Subcutaneous adipose tissue (tissue), 4 donors: ENCODE data around the gene DHX58. TPM values are rescaled to one million over a fixed set of nuclear protein-coding genes. Genes with fewer than 3 reads are reported as not detected.

ENCODE experiments used
- total RNA-seq, 4 donors: library from RNA; depleted of rRNA; stranded (reverse); fragments of >200 nt; gene quantifications; one replicate each; pipeline ENCODE4 v1.1.0, GENCODE V29; 2016
- TF ChIP-seq, protein P1 (sequence below): fragments of 450-650 bp; IDR thresholded peaks from one replicate; pipeline ENCODE4 v1.5.1; 2016; ENCODE audit warnings: low read depth, mild to moderate bottlenecking, control low read depth, antibody characterized with exemption, moderate library complexity

DHX58 gene
- total RNA-seq, 4 donors from 2014 or later: 4.7 to 17.1 (median 13.5) TPM

DNA sequence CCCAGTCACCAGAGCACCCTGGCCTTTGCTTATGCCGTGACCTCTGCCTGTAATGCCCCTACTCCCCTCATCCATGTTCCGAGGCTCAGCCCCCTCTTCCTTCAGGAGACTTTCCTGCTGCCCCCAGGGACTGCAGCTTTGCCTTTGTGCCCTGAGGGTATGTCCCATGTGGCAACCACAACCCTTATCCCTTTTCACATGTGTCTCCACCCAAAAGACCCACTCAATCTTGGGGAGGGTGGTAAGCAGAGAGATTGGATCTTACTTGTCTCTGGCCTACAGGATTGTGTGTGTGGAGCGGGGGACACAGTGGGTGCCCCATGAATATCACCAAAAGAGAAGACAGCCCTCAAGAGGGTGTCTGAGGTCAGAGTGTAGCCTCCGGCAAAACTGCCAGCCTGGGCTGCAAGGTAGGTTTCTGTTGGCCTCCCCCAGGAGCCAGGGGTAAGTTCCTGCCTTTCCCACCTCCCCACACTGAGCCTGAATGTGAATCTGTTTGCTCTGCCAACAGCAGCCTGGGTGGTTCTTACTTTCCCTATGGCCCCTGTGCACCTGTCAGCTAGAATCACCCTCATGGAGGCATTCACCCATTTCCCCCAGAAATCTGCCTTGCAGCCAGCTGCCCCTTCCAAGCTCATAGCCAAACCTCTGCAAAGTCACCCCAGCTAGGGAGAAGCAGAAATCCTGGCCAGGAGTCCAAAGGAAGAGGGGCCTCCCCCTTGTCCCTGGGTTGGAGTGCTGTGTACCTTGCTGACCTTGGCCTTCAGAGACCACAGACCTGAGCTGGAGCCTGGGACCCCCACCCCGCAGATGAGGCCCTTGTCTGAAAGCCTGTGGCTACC is 50.6 kb downstream of the DHX58 start:
- TF ChIP-seq, protein P1, sequence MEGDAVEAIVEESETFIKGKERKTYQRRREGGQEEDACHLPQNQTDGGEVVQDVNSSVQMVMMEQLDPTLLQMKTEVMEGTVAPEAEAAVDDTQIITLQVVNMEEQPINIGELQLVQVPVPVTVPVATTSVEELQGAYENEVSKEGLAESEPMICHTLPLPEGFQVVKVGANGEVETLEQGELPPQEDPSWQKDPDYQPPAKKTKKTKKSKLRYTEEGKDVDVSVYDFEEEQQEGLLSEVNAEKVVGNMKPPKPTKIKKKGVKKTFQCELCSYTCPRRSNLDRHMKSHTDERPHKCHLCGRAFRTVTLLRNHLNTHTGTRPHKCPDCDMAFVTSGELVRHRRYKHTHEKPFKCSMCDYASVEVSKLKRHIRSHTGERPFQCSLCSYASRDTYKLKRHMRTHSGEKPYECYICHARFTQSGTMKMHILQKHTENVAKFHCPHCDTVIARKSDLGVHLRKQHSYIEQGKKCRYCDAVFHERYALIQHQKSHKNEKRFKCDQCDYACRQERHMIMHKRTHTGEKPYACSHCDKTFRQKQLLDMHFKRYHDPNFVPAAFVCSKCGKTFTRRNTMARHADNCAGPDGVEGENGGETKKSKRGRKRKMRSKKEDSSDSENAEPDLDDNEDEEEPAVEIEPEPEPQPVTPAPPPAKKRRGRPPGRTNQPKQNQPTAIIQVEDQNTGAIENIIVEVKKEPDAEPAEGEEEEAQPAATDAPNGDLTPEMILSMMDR: no peak

DNA sequence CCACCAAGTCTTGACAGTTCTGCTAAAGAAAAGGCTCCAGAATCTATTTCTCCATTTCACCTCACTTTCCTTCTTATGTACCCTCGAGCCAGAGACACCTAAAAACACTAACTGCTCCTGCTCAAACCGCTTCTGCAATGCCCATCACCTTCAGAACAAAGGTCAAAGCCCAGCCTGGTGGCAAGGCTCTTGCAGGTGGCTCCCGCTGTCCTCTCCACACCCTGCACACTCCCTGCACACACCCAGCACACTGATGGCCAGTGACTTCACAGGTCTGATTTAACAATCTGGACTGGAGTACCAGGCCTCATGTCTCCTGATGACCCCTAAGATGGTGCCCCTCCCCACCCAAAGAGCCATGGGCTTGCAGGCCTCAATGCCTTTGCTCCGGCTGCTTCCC is 52.3 kb downstream of the DHX58 start:
- TF ChIP-seq, protein P1: no peak

DNA sequence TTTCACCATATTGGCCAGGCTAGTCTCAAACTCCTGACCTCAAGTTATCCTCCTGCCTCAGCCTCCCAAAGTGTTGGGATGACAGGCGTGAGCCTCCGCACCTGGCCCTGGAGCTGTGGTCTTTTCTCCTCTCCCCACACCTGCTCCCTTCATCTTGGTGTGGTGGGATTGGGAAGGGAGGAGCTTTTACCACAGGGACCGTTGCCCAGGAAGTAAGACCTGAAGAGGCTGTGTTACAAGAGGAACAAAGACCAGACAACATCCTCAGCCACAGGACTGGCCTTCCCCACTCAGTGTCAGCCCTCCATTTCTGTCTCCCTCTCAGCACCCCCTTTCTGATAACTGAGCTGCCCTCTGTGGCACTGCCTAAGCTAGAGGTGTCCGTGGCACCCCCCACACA is 52.7 kb downstream of the DHX58 start:
- TF ChIP-seq, protein P1: no peak

DNA sequence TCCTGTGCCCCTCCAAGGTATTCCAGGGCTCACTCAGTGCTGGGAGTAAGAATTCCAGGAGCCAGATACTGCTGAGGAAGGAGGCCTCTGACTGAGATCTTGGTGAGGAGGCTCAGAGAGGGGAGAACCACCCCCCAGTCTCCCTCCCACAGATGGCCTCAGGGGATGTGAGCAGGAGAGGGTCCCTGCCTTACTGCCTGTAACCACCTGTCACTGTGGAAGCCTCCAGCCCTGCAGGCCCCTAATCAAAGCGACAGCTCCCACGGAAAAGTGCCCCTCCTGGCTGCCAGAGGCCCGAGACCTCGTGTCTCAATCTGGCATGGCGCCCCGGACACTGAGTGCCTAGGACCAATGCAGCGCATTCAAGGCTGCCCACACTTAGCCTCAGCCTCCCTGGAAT is 54.5 kb downstream of the DHX58 start:
- TF ChIP-seq, protein P1: no peak

DNA sequence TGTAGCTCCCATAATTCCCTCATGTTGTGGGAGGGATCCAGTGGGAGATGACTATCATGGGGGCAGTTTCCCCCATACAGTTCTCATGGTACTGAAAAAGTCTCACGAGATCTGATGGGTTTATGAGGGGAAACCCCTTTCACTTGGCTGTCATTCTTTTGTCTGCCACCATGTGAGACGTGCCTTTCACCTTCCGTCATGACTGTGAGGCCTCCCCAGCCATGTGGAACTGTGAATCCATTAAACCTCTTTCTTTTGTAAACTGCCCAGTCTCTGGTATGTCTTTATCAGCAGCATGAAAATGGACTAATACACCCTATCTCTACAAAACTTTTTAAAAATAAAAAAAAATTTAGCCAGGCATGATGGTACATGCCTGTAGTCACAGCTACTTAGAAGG is 55.9 kb downstream of the DHX58 start:
- TF ChIP-seq, protein P1: no peak

DNA sequence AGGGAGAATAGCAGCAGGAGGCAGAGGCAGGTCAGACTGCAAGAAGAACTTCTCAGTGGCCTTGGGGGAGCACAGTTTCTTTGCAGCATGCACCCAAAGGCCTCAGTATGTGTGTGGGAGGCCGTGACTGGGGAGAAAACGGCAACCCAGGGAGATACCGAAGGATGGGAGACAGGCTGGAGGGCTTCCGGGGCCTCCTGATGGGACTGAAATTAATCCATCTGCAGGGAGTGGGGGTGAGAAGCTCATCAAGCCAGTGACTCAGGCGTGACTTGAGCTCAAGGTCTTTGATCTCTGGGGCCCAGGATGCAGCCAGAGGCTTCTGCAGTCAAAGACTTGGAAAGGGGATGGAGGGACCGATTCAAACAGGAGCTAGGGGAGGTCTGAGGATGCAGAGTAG is 57.0 kb downstream of the DHX58 start:
- TF ChIP-seq, protein P1: no peak

DNA sequence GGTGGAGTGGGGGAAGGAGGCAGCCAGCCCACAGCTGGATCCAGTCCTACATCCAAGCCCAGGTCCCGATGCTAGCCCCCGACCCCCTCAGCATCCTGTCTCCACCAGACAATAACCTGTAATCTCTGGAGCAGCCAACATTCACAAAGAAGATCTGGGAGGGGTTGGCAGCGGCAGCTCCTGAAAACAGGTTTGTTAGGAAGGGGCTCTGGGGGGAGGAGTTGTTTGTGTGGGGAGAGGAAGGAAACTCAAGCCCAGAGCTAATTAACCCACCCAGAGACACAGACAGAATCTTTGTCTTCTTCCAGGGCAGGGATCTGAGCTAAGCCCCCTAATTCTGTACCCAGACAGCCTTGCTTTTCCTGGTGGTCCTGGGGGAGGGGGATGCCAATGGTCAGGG is 57.5 kb downstream of the DHX58 start:
- TF ChIP-seq, protein P1: no peak
